ENCODE data around the gene CAPS2.

The CAPS2 gene

DNA sequence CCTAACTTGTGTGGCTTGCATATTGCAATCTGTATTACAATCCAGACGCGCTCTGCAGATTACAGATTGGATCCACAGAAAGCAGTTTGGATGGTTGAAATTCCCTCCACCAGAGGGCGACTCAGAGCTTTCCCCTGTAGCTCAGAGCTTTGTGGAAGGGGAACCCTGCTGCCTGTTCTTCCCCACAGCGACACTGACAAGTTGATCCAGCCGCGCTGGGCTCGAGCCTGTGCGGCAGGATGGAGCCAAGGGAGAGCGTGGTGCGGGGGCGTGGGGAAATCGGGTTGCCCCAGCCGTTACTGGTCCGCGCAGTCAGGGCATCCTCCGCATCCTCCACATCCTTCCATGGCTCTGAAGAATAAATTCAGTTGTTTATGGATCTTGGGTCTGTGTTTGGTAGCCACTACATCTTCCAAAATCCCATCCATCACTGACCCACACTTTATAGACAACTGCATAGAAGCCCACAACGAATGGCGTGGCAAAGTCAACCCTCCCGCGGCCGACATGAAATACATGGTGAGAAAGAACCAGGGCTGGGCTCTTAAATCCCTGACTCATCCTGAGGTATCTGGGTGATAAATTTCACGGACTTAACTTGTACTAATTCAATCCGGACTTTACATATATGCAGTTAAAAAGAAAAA lies 4.4 kb upstream of the CAPS2 start, which contains the start of gene GLIPR1L1:
Gene GLIPR1L1, plus strand, starts transcription at position 287 of the 647 bp plus-strand sequence. Its CDS starts 59 bp downstream, at position 346.
- TF ChIP-seq, protein P1, sequence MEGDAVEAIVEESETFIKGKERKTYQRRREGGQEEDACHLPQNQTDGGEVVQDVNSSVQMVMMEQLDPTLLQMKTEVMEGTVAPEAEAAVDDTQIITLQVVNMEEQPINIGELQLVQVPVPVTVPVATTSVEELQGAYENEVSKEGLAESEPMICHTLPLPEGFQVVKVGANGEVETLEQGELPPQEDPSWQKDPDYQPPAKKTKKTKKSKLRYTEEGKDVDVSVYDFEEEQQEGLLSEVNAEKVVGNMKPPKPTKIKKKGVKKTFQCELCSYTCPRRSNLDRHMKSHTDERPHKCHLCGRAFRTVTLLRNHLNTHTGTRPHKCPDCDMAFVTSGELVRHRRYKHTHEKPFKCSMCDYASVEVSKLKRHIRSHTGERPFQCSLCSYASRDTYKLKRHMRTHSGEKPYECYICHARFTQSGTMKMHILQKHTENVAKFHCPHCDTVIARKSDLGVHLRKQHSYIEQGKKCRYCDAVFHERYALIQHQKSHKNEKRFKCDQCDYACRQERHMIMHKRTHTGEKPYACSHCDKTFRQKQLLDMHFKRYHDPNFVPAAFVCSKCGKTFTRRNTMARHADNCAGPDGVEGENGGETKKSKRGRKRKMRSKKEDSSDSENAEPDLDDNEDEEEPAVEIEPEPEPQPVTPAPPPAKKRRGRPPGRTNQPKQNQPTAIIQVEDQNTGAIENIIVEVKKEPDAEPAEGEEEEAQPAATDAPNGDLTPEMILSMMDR (conservative IDR thresholded peaks at IDR 0.05; ENCODE audit: low read depth, low read length) = peak; percentile 87
- peak within 1 kb of the TSS; percentile 72 for H3K4me3 ChIP-seq (ENCODE audit: low read length)
- DNase-seq (ENCODE audit: low read depth) = peak; percentile 73

DNA sequence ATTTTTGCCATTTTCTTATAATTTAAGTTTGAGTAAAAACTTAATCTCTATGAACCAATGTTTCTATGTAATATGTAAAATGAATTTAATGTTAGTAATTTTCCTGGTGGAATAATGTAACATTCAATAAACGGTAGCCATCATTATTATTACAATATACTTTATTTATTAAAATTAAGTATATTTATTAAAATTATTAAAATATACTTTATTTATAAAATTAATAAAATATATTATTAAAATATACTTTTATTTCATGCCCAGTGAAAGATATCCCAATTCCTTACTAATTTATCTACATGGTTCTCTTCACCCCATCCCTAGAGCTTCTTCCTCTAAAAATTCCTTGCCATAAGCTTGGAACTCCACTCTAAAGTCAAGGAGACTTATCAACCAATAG lies 2.5 kb downstream of the CAPS2 start:
- no peak for DNase-seq (ENCODE audit: low read depth)
- TF ChIP-seq, protein P1 (conservative IDR thresholded peaks at IDR 0.05; ENCODE audit: low read depth, low read length) = no peak
- H3K4me3 ChIP-seq (ENCODE audit: low read length) = no peak overlapping the region

DNA sequence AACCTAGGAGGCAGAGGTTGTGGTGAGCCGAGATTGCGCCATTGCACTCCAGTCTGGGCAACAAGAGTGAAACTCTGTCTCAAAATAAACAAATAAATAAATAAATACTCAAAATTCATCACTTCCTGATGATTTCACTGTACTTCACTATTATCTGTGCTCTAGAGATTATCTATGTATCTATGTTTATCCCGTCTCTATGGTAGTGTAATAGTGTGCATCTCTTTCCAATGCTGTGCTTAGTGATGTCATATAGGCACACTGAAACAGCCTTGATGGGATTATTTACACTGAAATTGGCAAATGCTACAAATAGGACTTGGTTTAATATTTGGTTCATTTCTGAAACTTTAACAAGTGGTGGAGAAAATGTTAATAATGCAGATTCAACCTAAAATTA lies 6.5 kb downstream of the CAPS2 start:
- DNase-seq (ENCODE audit: low read depth) = no peak
- H3K4me3 ChIP-seq (ENCODE audit: low read length) = no peak overlapping the region
- TF ChIP-seq, protein P1 (conservative IDR thresholded peaks at IDR 0.05; ENCODE audit: low read depth, low read length) = no peak

DNA sequence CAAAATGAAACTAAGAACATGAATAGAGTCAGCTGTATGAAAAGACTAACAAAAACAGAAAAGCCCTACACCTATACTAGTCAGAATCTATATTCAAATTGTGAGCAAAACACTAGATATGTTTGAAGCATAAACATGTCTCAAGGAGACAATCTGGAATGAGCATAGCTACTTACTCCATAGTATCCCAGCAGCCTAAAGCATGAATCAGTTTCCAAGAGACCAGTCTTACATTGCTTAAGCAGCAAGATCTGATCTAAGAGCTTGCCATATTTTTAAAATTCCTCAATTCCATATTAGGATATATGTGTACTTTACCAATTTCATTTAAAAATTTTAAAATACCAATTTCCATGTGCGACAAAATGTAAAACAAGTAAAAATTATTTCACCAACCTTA lies 7.7 kb downstream of the CAPS2 start:
- no peak overlapping the region for H3K4me3 ChIP-seq (ENCODE audit: low read length)
- TF ChIP-seq, protein P1 (conservative IDR thresholded peaks at IDR 0.05; ENCODE audit: low read depth, low read length) = no peak
- no peak for DNase-seq (ENCODE audit: low read depth)

DNA sequence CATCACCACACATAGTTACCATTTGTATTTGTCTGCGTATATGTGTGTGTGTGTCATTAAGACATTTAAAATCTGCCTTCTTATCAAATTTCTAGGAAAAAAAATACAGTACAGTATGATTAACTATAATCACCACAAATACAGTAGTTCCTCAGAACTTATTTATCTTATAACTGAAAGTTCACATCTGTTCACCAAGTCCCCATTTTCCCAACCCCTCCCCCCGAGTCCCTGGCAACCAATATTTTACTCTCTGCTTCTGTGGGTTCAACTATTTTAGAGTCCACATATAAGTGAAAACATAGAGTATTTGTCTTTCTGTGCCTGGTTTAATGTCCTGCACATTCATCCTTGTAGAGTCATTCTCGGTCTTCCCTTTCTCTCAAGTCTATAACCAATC lies 12.3 kb downstream of the CAPS2 start:
- TF ChIP-seq, protein P1 (conservative IDR thresholded peaks at IDR 0.05; ENCODE audit: low read depth, low read length) = no peak
- DNase-seq (ENCODE audit: low read depth) = no peak
- H3K4me3 ChIP-seq (ENCODE audit: low read length) = no peak overlapping the region

DNA sequence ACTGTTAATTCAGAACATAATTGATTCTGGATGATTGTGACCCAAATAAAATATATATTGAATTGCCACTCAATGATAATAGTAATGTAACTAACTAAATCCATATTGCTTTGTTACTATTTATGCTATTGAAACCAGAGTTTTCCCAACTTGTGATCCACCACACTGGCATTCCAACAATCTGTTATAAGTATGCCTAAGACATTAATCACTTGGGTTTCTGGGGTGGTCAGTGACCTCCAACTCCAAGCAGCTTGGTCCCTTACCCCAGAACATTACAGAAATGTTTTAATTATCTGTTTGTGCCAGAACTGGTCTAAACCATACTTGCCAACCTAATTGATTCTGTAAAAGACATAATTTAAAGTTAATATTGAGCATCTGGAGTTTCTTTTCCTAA lies 14.6 kb downstream of the CAPS2 start:
- TF ChIP-seq, protein P1 (conservative IDR thresholded peaks at IDR 0.05; ENCODE audit: low read depth, low read length) = no peak
- peak; percentile 62 for DNase-seq (ENCODE audit: low read depth)
- H3K4me3 ChIP-seq (ENCODE audit: low read length) = no peak overlapping the region

DNA sequence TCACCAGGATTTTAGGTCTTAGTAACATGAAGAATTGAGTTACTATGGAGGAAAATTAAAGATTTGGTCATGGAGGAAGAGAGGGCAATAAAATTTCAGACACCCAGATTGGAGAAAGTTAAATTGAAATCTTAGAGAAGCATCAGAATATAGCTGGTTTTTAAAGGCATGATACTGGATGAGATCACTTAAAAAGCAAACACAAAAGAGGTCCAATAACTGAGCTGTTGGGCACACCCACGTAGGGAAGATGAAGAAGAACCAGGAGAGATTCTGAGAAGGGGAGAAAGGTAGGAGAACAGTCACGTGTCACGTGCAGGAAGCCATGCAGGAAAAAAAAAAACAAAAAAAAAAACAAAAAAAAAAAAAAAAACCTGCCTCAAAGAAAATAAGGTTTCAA lies 18.8 kb downstream of the CAPS2 start:
- no peak overlapping the region for H3K4me3 ChIP-seq (ENCODE audit: low read length)
- DNase-seq (ENCODE audit: low read depth) = no peak
- TF ChIP-seq, protein P1 (conservative IDR thresholded peaks at IDR 0.05; ENCODE audit: low read depth, low read length) = no peak
